ENCODE data around the gene TIPIN. TPM values are rescaled to one million over a fixed set of nuclear protein-coding genes. Genes with fewer than 3 reads are reported as not detected.

The TIPIN gene
- total RNA-seq, 1 experiment from 2014 or later, result 19.7 TPM

DNA sequence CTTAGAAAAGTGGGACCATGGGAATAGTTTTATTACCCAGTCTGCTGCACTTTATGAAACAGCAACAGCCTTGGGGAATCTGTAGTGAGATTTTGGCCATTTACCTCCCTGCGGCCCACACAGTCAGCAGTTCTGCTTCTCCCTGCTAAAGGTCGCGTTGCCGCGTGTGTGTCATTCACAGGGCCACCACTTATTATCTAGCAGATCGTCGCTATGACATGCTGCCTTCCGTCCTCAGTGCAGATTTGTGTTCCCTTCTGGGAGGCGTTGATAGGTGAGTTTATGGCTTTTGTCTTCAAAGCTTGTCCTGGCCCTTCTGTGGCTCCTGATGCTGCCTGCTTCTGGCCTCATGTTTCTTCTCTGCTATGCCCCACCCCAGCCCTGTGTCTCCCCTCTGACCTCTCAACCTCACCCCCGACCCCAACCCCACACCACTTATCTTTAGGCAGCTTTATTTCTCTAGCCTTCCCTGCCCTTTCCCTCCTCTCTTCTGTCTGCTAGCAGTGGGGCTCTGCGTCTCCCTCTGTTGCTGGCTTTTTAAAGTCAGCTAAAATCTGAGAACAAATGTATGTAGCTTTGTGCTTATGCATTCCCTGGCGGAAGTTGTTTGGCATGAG lies 33.1 kb downstream of the TIPIN start:
- Histone ChIP-seq H3K27me3 (ENCODE audit: control insufficient read depth, insufficient read depth, low read length) (no peaks in the 10 kb centered on the region), H3K36me3 (ENCODE audit: control insufficient read depth, insufficient read depth, low read length) (peaks cover 8% of the 10 kb centered on the region; the same call in 1 of the 2 replicates), H3K27ac (ENCODE audit: low read length) (no peak overlapping the region), H3K4me1 (ENCODE audit: control insufficient read depth, insufficient read depth, low read length) (no peaks in the 10 kb centered on the region), H3K9me3 (ENCODE audit: control insufficient read depth, insufficient read depth, low read depth, low read length) (no peaks in the 10 kb centered on the region), H3K4me3 (ENCODE audit: low read depth in 2 of 2, low read length in 2 of 2) (no peak overlapping the region)
- intact Hi-C loops (cut with micrococcal nuclease; ENCODE audit: unreplicated experiment), result no loop called here
- no TSS peak for BruUV-seq (replicated peaks)
- ChIA-PET CTCF (no interaction called here), POLR2A (no interaction called here)
- ATAC-seq, result peak; percentile 34; the same call in 1 of the 2 replicates
- in situ Hi-C loops (cut with HindIII; ENCODE audit: low pct_unique_long_range_greater_than_20kb, low sequenced_read_pairs), result no loop called here
- DNase-seq (ENCODE audit: low read depth, low spot score), result no peak
- TF ChIP-seq POLR2AphosphoS5 (IDR thresholded peaks at IDR 0.05; ENCODE audit: low read depth, low read length) (no peak), TCF7L2 (IDR thresholded peaks at IDR 0.05; ENCODE audit: low read depth, low read length) (no peak), SIN3A (IDR thresholded peaks at IDR 0.05; ENCODE audit: borderline replicate concordance, insufficient read depth, low read depth, low read length) (no peak)

DNA sequence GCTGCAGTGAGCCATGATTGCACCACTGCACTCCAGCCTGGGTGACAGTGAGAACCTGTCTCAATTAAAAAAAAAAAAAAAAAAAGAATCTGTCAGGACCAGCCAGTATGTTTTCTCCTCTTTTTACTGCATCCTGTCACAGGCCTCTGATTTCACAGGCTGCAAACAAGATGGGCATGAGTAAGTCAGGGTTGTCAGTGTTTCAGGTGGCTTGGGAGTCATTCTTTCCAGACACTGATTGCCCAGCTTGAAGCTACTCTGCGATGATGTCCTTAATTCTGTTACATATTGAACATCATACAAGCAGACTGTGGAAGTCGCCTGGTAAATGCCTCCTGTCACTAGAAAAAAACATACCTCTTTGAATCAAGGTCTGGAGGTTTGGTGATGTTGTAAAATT lies 44.3 kb downstream of the TIPIN start:
- no peak overlapping the region for H3K27ac ChIP-seq (ENCODE audit: low read length)
- H3K27me3 ChIP-seq (ENCODE audit: control insufficient read depth, insufficient read depth, low read length), result no peaks in the 10 kb centered on the region
- no peaks in the 10 kb centered on the region for H3K9me3 ChIP-seq (ENCODE audit: control insufficient read depth, insufficient read depth, low read depth, low read length)
- no peaks in the 10 kb centered on the region for H3K4me1 ChIP-seq (ENCODE audit: control insufficient read depth, insufficient read depth, low read length)
- intact Hi-C loops (cut with micrococcal nuclease; ENCODE audit: unreplicated experiment) (no loop called here), in situ Hi-C loops (cut with HindIII; ENCODE audit: low pct_unique_long_range_greater_than_20kb, low sequenced_read_pairs) (no loop called here)
- ChIA-PET CTCF (no interaction called here), POLR2A (no interaction called here)
- ATAC-seq, result no peak
- peaks cover 2% of the 10 kb centered on the region; the same call in 1 of the 2 replicates for H3K36me3 ChIP-seq (ENCODE audit: control insufficient read depth, insufficient read depth, low read length)
- no peak for TF ChIP-seq SIN3A (IDR thresholded peaks at IDR 0.05; ENCODE audit: borderline replicate concordance, insufficient read depth, low read depth, low read length)
- TF ChIP-seq TCF7L2 (IDR thresholded peaks at IDR 0.05; ENCODE audit: low read depth, low read length), result no peak
- no peak for TF ChIP-seq POLR2AphosphoS5 (IDR thresholded peaks at IDR 0.05; ENCODE audit: low read depth, low read length)
- TF ChIP-seq, protein P1, sequence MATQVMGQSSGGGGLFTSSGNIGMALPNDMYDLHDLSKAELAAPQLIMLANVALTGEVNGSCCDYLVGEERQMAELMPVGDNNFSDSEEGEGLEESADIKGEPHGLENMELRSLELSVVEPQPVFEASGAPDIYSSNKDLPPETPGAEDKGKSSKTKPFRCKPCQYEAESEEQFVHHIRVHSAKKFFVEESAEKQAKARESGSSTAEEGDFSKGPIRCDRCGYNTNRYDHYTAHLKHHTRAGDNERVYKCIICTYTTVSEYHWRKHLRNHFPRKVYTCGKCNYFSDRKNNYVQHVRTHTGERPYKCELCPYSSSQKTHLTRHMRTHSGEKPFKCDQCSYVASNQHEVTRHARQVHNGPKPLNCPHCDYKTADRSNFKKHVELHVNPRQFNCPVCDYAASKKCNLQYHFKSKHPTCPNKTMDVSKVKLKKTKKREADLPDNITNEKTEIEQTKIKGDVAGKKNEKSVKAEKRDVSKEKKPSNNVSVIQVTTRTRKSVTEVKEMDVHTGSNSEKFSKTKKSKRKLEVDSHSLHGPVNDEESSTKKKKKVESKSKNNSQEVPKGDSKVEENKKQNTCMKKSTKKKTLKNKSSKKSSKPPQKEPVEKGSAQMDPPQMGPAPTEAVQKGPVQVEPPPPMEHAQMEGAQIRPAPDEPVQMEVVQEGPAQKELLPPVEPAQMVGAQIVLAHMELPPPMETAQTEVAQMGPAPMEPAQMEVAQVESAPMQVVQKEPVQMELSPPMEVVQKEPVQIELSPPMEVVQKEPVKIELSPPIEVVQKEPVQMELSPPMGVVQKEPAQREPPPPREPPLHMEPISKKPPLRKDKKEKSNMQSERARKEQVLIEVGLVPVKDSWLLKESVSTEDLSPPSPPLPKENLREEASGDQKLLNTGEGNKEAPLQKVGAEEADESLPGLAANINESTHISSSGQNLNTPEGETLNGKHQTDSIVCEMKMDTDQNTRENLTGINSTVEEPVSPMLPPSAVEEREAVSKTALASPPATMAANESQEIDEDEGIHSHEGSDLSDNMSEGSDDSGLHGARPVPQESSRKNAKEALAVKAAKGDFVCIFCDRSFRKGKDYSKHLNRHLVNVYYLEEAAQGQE (IDR thresholded peaks at IDR 0.05; ENCODE audit: insufficient read depth in 1 of 2, low read depth in 2 of 2, low read length in 1 of 2), result no peak
- TF ChIP-seq, protein P2, sequence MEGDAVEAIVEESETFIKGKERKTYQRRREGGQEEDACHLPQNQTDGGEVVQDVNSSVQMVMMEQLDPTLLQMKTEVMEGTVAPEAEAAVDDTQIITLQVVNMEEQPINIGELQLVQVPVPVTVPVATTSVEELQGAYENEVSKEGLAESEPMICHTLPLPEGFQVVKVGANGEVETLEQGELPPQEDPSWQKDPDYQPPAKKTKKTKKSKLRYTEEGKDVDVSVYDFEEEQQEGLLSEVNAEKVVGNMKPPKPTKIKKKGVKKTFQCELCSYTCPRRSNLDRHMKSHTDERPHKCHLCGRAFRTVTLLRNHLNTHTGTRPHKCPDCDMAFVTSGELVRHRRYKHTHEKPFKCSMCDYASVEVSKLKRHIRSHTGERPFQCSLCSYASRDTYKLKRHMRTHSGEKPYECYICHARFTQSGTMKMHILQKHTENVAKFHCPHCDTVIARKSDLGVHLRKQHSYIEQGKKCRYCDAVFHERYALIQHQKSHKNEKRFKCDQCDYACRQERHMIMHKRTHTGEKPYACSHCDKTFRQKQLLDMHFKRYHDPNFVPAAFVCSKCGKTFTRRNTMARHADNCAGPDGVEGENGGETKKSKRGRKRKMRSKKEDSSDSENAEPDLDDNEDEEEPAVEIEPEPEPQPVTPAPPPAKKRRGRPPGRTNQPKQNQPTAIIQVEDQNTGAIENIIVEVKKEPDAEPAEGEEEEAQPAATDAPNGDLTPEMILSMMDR (IDR thresholded peaks at IDR 0.05), result no peak
- BruUV-seq (replicated peaks), result no TSS peak
- DNase-seq (ENCODE audit: low read depth, low spot score), result no peak
- no peak overlapping the region for H3K4me3 ChIP-seq (ENCODE audit: low read depth in 2 of 2, low read length in 2 of 2)

DNA sequence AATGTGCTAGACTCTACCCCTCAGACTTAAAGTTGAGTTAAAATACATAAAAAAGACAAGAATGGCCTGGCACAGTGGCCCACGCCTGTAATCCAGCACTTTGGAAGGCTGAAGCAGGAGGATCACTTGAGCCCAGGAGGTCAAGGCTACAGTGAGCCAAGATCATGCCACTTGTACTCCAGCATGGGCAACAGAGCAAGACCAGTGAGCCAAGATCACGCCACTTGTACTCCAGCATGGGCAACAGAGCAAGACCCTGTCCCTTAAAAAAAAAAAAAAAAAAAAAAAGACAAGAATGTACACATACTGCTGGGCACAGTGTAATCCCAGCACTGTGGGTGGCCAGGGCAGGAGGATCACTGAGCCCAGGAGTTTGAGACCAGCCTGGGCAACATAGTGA lies 45.7 kb downstream of the TIPIN start:
- intact Hi-C loops (cut with micrococcal nuclease; ENCODE audit: unreplicated experiment) (no loop called here), in situ Hi-C loops (cut with HindIII; ENCODE audit: low pct_unique_long_range_greater_than_20kb, low sequenced_read_pairs) (no loop called here)
- Histone ChIP-seq H3K4me3 (ENCODE audit: low read depth in 2 of 2, low read length in 2 of 2) (no peak overlapping the region), H3K27ac (ENCODE audit: low read length) (no peak overlapping the region), H3K36me3 (ENCODE audit: control insufficient read depth, insufficient read depth, low read length) (peaks cover 2% of the 10 kb centered on the region; the same call in 1 of the 2 replicates), H3K4me1 (ENCODE audit: control insufficient read depth, insufficient read depth, low read length) (no peaks in the 10 kb centered on the region), H3K9me3 (ENCODE audit: control insufficient read depth, insufficient read depth, low read depth, low read length) (no peaks in the 10 kb centered on the region), H3K27me3 (ENCODE audit: control insufficient read depth, insufficient read depth, low read length) (no peaks in the 10 kb centered on the region)
- BruUV-seq (replicated peaks), result no TSS peak
- DNase-seq (ENCODE audit: low read depth, low spot score) (no peak), ATAC-seq (no peak)
- ChIA-PET CTCF (no interaction called here), POLR2A (no interaction called here)
- no peak for TF ChIP-seq SIN3A (IDR thresholded peaks at IDR 0.05; ENCODE audit: borderline replicate concordance, insufficient read depth, low read depth, low read length)
- no peak for TF ChIP-seq TCF7L2 (IDR thresholded peaks at IDR 0.05; ENCODE audit: low read depth, low read length)
- TF ChIP-seq POLR2AphosphoS5 (IDR thresholded peaks at IDR 0.05; ENCODE audit: low read depth, low read length), result no peak
- TF ChIP-seq, protein P1 (IDR thresholded peaks at IDR 0.05; ENCODE audit: insufficient read depth in 1 of 2, low read depth in 2 of 2, low read length in 1 of 2), result no peak
- TF ChIP-seq, protein P2 (IDR thresholded peaks at IDR 0.05), result no peak
